MG63 (cell line): ENCODE data around the gene MAPRE3. TPM values are rescaled to one million over a fixed set of nuclear protein-coding genes. Genes with fewer than 3 reads are reported as not detected.

Experiments used
- DNase-seq: peaks from one replicate; pipeline ENCODE4 v3.0.0-alpha.2; 2020
- H3K27me3 ChIP-seq: fragments of 250-450 bp; sonication (Bioruptor Pico); 2 replicates; pipeline ENCODE4 v1.5.1; 2020; ENCODE audit warnings: mild to moderate bottlenecking, moderate library complexity
- H3K36me3 ChIP-seq: fragments of 250-450 bp; sonication (Bioruptor Pico); 2 replicates; pipeline ENCODE4 v1.5.1; 2020; ENCODE audit warnings: mild to moderate bottlenecking, moderate library complexity
- H3K4me3 ChIP-seq: fragments of 250-450 bp; sonication (Bioruptor Pico); 2 replicates; pipeline ENCODE4 v1.5.1; 2020; ENCODE audit warnings: mild to moderate bottlenecking, moderate library complexity
- H3K9me3 ChIP-seq: fragments of 250-450 bp; sonication (Bioruptor Pico); 2 replicates; pipeline ENCODE4 v1.5.1; 2020; ENCODE audit warnings: mild to moderate bottlenecking, moderate library complexity
- total RNA-seq: library from RNA; depleted of rRNA; stranded (reverse); fragments of >200 nt; shearing (Covaris generic); gene quantifications from 2 replicates; pipeline ENCODE4 v1.2.3, GENCODE V29; 2014; ENCODE audit warnings: low replicate concordance

Gene MAPRE3
- total RNA-seq, 1 experiment from 2014 or later, result 7.9 TPM

GRCh38 chr2:26971911-26972786 lies 1.7 kb downstream of the MAPRE3 start:
- Histone ChIP-seq H3K4me3 (peak overlapping the region; percentile 77), H3K27me3 (peaks cover 5% of the 10 kb centered on the region; the same call in 1 of the 2 replicates), H3K9me3 (no peaks in the 10 kb centered on the region), H3K36me3 (no peaks in the 10 kb centered on the region; the same call in 1 of the 2 replicates)
- DNase-seq, result peak; percentile 36

DNA sequence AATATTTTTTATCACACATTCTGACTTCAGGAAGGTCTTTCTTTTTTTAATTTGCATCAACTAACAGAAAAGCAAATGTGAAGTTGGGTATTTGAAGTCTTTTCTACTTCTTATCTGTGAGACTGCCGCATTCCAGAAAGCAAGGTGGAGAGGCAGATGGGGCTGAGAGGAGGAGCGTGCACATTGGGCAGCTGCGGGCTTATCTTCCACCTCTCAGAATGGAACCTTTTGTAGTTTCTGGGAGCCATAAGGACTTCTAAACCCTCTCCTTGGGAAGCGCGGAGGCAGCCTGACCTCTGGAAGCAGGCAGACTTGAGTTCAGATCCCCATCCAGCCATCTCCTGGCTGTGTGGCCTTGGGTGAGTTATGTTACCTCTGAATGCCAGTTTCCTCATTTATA lies 3.9 kb downstream of the MAPRE3 start:
- no peaks in the 10 kb centered on the region; the same call in 1 of the 2 replicates for H3K36me3 ChIP-seq
- no peaks in the 10 kb centered on the region for H3K9me3 ChIP-seq
- no peak for DNase-seq
- H3K27me3 ChIP-seq, result no peaks in the 10 kb centered on the region
- no peak overlapping the region for H3K4me3 ChIP-seq

- H3K4me3 ChIP-seq, result no peak overlapping the region
- H3K36me3 ChIP-seq, result no peaks in the 10 kb centered on the region; the same call in 1 of the 2 replicates
- no peaks in the 10 kb centered on the region for H3K9me3 ChIP-seq
- H3K27me3 ChIP-seq, result no peaks in the 10 kb centered on the region
- no peak for DNase-seq
Observed at GRCh38 chr2:26975102-26975501, 4.7 kb downstream of the MAPRE3 start.

DNA sequence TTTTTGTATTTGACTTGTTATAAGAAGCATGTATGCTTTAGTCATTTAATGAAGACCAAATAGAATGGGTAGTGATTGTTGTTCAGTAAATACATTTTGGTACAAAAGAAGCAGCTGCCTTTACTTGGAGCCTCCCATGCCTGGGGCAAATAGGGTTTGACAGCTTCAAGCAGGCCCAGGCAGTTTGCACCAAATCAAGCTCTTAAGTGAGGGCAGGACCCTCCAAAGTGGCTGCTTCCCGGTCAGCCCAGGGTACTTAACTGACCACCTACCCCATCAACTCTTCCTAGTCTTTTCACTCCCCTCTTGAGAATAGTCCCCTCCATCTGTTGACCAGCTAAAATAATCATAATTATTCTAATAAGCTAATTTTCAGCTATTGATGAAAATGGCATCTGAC lies 5.2 kb downstream of the MAPRE3 start:
- Histone ChIP-seq H3K9me3 (no peaks in the 10 kb centered on the region), H3K36me3 (no peaks in the 10 kb centered on the region; the same call in 1 of the 2 replicates), H3K27me3 (no peaks in the 10 kb centered on the region), H3K4me3 (no peak overlapping the region)
- no peak for DNase-seq

- DNase-seq, result peak; percentile 79
- Histone ChIP-seq H3K9me3 (no peaks in the 10 kb centered on the region), H3K36me3 (no peaks in the 10 kb centered on the region; the same call in 1 of the 2 replicates), H3K4me3 (no peak overlapping the region), H3K27me3 (no peaks in the 10 kb centered on the region)
Observed at GRCh38 chr2:26976237-26976636, 5.8 kb downstream of the MAPRE3 start.

GRCh38 chr2:26977012-26977411 lies 6.6 kb downstream of the MAPRE3 start:
- Histone ChIP-seq H3K27me3 (no peaks in the 10 kb centered on the region), H3K9me3 (no peaks in the 10 kb centered on the region), H3K4me3 (no peak overlapping the region), H3K36me3 (no peaks in the 10 kb centered on the region; the same call in none of the 2 replicates)
- DNase-seq, result no peak

GRCh38 chr2:26978061-26978596 lies 7.7 kb downstream of the MAPRE3 start:
- no peak overlapping the region for H3K4me3 ChIP-seq
- no peaks in the 10 kb centered on the region for H3K27me3 ChIP-seq
- H3K36me3 ChIP-seq, result no peaks in the 10 kb centered on the region; the same call in 1 of the 2 replicates
- no peak for DNase-seq
- no peaks in the 10 kb centered on the region for H3K9me3 ChIP-seq

DNA sequence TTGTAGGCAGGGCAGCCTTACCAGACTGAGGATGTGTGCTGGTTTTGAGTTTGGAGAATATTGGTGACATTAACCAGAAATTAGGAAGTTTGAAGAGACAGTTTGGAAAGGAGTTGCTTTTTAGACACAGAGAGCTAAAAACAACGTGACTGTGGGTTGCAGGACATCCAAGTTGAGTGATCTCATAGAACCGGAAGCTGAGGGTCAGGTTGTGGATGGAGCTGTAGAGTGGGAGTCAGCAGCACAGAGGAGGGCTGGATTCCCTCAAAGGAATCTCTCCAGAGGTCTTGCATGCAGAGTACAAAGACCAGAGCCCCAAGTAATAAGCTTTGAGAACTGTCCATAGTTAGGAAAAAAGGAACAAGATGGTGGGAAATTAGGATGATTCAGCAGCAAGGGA lies 9.3 kb downstream of the MAPRE3 start:
- Histone ChIP-seq H3K9me3 (no peaks in the 10 kb centered on the region), H3K36me3 (no peaks in the 10 kb centered on the region; the same call in 1 of the 2 replicates), H3K4me3 (no peak overlapping the region), H3K27me3 (no peaks in the 10 kb centered on the region)
- DNase-seq, result peak; percentile 18

DNA sequence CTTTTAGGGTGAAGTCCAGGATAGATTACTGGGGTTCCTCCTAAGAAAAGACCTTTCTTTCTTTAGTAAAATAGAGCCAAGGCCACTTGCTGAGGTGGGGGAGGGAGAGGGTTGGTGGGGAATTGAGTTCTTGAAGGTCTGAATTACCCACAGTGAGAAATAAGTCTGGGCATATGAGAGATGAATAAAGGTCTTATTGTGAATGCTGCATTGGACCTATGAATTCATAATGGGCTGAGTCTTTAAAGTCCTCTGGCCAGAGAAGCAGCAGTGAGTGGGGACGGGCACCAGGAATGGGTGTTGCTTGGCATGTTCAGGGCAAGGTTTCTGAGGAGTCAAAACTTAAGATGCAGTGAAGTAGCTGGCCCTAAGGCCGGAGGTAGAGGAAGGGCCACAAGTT lies 10.5 kb downstream of the MAPRE3 start:
- H3K9me3 ChIP-seq, result no peaks in the 10 kb centered on the region

DNA sequence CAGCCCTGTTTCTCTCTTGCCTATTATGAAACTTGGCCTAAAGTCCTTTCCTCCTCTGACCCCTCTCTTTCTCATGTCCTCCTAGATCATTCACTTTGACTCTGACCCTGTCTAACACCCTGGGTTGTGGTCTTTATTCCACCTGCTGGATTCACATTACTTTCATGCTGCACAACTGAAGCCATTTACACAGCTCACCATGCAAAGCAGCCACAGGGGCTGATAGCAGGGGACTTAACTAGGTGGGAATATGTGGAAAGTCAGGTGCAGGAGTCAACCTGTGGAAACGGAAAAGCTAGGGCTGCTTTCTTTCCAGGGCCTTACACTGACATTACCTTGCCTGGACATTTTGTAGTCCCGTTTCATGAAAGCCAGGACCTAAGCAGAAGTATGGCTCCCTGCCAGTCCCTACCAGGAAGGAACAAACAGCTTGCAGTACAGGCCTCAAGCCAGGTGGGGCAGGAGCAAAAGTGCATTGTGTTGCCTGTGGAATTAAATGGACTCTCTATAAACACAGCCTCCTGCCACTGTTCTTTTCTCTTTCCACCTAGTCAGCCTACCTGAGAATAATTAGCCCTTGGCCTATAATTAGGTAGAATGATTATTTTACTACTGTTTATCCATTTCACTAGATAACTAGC lies 11.8 kb downstream of the MAPRE3 start:
- peaks cover 4% of the 10 kb centered on the region for H3K36me3 ChIP-seq
- no peaks in the 10 kb centered on the region for H3K9me3 ChIP-seq
- H3K4me3 ChIP-seq, result no peak overlapping the region
- peak; percentile 56 for DNase-seq
- no peaks in the 10 kb centered on the region for H3K27me3 ChIP-seq

More for the DNA sequence above, 10.5 kb downstream of the MAPRE3 start:
- Histone ChIP-seq H3K4me3 (no peak overlapping the region), H3K27me3 (no peaks in the 10 kb centered on the region), H3K36me3 (peaks cover under 1% of the 10 kb centered on the region)
- no peak for DNase-seq

DNA sequence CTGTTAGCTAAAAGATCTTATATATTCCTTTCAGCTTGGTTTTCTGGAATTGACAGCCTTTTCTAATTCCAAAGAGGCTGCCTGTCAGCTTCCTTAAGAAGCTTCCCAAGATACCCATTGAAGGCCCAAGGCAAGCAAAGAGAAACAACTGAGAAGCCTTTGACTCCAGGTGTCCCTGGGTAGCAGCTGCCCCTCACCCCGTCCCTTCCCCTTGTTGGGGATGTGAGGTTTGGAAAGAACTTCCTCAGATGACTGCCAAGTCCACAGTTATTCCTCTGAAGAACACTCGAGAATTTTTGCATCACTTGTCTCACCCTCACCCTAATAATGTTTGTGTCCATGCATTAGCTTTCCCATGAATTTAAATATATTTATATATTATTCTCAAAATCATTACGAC lies 13.3 kb downstream of the MAPRE3 start:
- Histone ChIP-seq H3K36me3 (peaks cover 4% of the 10 kb centered on the region), H3K9me3 (no peaks in the 10 kb centered on the region), H3K4me3 (no peak overlapping the region), H3K27me3 (no peaks in the 10 kb centered on the region)
- DNase-seq, result no peak

DNA sequence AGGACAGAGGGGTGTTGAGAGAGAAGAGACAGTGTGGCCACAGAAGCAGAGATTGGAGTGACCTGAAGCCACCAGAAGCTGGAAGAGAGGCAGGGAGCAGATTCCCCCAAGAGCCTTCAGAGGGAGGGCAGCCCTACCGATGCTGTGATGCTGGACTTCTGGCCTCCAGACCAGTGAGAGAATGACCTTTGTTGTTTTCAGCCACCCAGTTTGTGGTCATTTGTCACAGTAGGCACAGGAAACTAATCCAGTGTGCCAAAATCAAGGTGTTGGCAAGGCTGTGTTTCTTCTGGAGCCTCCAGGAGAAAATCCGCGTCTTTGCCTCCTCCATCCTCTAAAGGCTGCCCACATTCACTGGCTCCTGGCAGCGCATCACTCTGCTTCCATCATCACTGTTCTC lies 15.4 kb downstream of the MAPRE3 start:
- peaks cover 4% of the 10 kb centered on the region for H3K36me3 ChIP-seq
- no peak overlapping the region for H3K4me3 ChIP-seq
- H3K9me3 ChIP-seq, result no peaks in the 10 kb centered on the region
- DNase-seq, result no peak
- no peaks in the 10 kb centered on the region for H3K27me3 ChIP-seq

DNA sequence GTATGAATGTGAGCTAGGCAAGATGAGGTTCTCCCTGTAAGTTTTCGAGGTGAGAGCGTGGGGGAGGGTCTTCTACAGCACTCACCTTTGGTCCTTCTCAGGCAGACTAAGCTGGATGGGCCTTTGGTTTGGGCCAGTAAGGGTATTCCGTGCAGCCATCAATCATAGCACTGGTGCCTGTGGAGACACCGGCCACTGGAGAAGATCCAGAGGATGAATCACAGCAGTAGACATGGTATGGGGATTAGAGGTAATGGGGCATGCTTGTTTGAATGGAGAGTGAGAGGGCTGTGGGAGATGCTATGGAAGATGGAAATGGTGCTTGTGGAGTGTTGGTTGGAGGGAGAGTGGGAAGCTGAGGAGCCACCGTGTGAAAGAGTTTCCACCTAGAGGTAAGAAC lies 16.1 kb downstream of the MAPRE3 start:
- Histone ChIP-seq H3K27me3 (no peaks in the 10 kb centered on the region), H3K4me3 (no peak overlapping the region), H3K36me3 (peaks cover 4% of the 10 kb centered on the region), H3K9me3 (no peaks in the 10 kb centered on the region)
- peak; percentile 73 for DNase-seq

- Histone ChIP-seq H3K4me3 (no peak overlapping the region), H3K36me3 (peaks cover 4% of the 10 kb centered on the region), H3K9me3 (no peaks in the 10 kb centered on the region), H3K27me3 (no peaks in the 10 kb centered on the region)
- peak; percentile 31 for DNase-seq
Observed at GRCh38 chr2:26988058-26988860, 17.8 kb downstream of the MAPRE3 start.

GRCh38 chr2:26989156-26989555 lies 18.7 kb downstream of the MAPRE3 start:
- Histone ChIP-seq H3K9me3 (no peaks in the 10 kb centered on the region), H3K4me3 (no peak overlapping the region), H3K36me3 (peaks cover 4% of the 10 kb centered on the region), H3K27me3 (no peaks in the 10 kb centered on the region)
- DNase-seq, result peak; percentile 42

GRCh38 chr2:26991717-26992116 lies 21.3 kb downstream of the MAPRE3 start:
- H3K27me3 ChIP-seq, result no peaks in the 10 kb centered on the region
- H3K4me3 ChIP-seq, result no peak overlapping the region
- H3K9me3 ChIP-seq, result no peaks in the 10 kb centered on the region
- no peaks in the 10 kb centered on the region for H3K36me3 ChIP-seq
- DNase-seq, result no peak

DNA sequence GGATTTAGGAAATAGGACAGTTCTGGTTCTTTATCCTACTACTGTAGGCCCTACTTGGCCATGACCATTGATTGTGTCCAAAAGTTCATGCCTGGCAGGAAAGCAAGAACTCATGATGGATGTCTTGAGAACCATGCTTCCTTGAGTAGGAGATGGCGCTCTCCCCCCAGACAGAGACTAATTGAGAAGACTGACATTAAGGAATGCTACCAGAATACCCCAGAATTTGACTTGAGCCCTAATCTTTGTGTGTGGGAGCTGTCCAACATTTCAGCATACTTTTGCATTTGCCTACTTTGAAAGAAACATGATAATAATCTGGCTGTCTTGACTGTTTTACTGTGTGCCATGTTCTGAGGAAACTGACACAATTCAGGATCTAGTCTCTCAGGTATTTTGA lies 23.3 kb downstream of the MAPRE3 start:
- H3K9me3 ChIP-seq, result no peaks in the 10 kb centered on the region
- no peaks in the 10 kb centered on the region for H3K36me3 ChIP-seq
- no peak overlapping the region for H3K4me3 ChIP-seq
- no peak for DNase-seq
- H3K27me3 ChIP-seq, result no peaks in the 10 kb centered on the region
